Right renal pelvis (tissue), 4 donors: ENCODE measurements around the gene MRE11. TPM values are rescaled to one million over a fixed set of nuclear protein-coding genes. Genes with fewer than 3 reads are reported as not detected.

Source experiments
- DNase-seq, 4 donors: peaks; one replicate each; pipeline ENCODE4 v3.0.0-alpha.2; 2013; ENCODE audit warnings: low read depth in 4 of 4, low spot score in 3 of 4, missing footprints in 1 of 4
- polyA plus RNA-seq, 4 donors: library from polyadenylated mRNA; unstranded; fragments of 120-200 nt; gene quantifications; one replicate each; pipeline ENCODE4 v1.2.1, GENCODE V29; 2013; ENCODE audit not compliant: insufficient read length in 4 of 4

MRE11 gene
- polyA plus RNA-seq, result 10 to 100 TPM; 22.4 to 30.0 (median 27.6) TPM

- peak; percentile 94 to 97 (median 96) for DNase-seq
Measured at GRCh38 chr11:94493281-94494125, at the start of gene MRE11, which contains the start of gene ANKRD49. Gene MRE11 (minus strand): TSS chr11:94493844. CDS start chr11:94492801, 1,043 bp downstream. Gene ANKRD49 (plus strand): TSS chr11:94493984. CDS start chr11:94496694, 2,710 bp downstream.

GRCh38 chr11:94539420-94539819 is 45.8 kb upstream of the MRE11 start:
- no peak for DNase-seq

DNA sequence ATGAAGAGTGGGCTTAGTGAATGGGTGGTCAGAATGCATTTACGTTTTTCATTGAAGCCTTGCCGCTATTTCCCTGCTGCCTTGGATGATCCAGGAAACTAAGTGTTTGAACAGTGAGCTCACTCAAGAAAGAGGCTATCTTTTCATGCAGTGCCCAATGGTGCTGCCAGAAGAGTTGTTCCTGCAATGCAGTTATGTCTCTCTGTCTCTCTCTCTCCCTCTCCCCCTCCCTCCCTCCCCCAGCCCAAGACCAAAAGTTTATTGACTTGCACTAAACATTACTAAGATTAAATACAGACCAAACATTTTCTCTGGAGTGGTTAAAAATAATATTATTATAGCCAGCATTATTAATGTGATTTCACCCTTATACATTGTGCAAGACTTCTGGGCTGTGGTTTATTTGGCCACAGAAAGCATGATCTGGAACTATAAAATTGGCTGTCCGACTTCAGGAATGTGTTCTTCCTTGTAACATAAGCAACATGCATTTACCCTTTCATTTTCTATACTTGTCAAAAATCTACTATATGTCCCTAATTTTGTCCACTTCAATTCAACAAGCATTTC is 43.5 kb upstream of the MRE11 start:
- DNase-seq, result no peak

DNA sequence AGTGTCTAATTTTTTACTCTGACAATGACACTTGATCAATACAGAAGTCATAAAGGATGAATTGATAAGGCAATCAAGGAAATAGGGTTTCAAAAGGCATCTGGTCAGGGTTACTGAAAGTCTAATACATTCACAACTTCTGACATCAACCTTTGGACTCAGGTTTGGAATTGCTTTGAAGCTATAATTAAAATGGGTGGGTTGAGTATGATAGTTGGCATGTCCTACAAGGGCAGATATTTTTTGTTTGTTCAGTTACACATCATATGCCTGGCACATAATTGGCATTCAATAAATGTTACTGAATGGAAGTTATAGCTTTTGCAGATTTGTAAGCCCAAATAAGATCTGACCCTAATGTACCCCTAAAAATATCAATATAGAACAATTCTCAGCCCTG is 42.7 kb upstream of the MRE11 start:
- DNase-seq, result no peak

DNA sequence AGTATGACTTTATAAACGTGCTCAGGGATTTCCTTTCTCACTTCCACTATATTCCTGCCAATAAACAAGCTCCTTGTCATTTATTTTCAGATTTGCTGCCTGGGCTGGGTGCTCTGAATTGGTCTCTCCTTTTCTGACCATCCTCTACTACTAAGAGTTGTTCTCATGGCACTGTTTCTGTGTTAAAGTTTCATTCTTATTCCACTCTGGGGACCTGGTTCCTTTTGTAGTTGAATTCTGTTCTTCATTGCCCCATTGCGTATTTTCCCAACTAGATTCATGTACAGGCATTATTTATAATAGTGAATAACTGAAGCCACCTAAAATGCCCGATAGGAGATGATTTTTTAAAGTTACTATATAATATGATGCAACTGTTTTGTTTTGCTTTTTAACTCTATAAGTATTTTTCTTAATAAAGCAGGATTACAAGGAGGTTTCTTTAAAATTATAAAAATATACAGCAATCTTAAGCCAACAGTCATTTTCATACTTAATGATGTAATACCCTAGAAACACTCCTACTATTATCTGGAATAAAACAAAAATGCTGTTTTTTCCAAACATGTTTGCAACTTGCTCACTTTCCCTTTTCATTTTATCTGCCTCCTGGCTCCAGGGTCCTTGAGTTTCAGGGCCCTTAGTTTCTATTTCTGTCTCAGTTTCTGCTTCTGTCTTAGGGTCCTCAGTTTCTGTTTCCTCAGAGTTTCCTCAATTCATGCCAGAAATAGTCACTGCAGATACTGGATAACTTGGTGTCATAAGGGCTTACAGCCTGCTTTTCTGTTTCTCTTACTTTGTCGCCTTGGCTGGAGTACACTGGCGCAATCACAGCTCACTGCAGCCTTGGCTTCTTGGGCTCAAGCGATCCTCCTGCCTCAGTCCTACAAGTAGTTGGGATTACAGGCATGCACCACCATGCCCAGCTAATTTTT is 40.3 kb upstream of the MRE11 start:
- no peak for DNase-seq

- no peak for DNase-seq
Measured at GRCh38 chr11:94533206-94533605, 39.6 kb upstream of the MRE11 start.

DNA sequence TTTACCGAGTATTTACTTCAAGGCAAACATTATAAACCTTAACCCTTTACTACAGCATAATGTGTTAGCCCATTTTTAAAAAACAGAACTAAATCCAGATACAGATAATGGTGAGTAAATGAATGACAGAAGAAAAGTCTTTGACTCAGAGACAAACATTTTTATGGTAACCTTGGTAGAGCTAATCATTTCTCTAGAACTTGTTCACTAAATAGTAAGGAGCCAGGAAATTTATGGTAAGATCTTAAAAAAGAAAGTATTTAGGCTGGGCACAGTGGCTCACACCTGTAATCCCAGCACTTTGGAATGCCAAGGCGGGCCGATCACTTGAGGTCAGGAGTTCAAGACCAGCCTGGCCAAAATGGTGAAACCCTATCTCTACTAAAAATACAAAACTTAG is 38.6 kb upstream of the MRE11 start:
- DNase-seq, result no peak

DNA sequence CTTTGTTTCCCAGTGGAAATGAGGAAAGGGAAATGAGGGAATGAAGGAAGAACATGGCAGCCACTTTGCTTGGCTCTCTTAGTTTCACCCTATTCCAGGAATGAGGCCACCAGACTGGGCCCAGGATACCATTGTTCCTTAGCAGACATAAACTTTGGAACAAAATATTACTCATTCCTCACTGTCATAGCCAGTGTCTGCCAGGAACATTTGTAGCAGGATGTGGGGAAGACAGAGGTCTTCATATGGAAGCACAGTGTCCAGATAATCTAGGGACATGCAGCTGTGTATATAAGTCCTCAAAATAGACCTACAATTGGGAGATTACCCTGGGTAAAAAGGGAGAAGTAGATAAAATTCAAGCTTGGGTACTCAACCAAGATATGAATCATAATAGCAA is 34.9 kb upstream of the MRE11 start:
- DNase-seq, result no peak

- DNase-seq, result no peak
Measured at GRCh38 chr11:94526645-94527438, 33.2 kb upstream of the MRE11 start.

GRCh38 chr11:94525546-94526324 is 32.1 kb upstream of the MRE11 start:
- DNase-seq, result peak in 3 of 4 donors; percentile 60 to 71 (median 65)

GRCh38 chr11:94524341-94524740 is 30.7 kb upstream of the MRE11 start:
- DNase-seq, result no peak

DNA sequence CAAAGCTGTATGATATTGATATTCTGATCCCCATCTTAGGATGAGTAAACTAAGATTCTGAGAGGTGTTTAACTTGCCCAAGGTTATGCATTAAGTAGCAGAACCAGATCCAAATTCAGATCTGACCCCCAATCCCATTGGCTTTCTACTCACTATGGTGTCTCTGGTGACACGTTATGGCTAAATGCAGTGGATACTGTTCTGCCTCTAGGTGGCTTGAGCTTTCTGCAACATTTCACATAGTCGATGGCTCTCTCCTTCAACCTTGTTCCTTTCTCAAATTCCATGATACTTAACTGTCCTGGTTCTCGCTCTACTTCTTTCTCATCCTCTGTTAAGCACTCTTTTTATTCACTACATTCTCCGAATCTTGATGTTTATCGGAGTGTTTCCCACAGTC is 28.0 kb upstream of the MRE11 start:
- no peak for DNase-seq

- peak in 1 of 4 donors; percentile 23 for DNase-seq
Measured at GRCh38 chr11:94519478-94520084, 25.9 kb upstream of the MRE11 start.

DNA sequence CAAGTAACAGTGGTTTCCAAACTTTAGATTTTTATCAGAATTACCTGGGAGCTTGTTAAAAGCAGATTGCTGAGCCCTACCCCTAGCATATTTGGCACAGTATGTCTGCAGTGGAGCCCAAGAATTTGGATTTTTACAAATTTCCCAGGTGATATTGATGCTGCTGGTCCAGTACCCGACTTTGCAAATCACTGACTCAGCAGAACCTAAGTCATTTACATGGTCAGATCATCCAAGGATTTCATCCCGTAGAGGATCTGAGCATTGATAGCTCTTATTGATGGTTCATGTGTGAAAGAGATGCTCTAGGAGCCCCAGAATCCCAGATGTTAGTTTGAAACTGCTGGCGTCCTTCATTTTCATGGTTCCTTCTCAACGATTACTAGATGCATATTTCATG is 24.7 kb upstream of the MRE11 start:
- DNase-seq, result no peak

- no peak for DNase-seq
Measured at GRCh38 chr11:94516725-94517124, 23.1 kb upstream of the MRE11 start.

DNA sequence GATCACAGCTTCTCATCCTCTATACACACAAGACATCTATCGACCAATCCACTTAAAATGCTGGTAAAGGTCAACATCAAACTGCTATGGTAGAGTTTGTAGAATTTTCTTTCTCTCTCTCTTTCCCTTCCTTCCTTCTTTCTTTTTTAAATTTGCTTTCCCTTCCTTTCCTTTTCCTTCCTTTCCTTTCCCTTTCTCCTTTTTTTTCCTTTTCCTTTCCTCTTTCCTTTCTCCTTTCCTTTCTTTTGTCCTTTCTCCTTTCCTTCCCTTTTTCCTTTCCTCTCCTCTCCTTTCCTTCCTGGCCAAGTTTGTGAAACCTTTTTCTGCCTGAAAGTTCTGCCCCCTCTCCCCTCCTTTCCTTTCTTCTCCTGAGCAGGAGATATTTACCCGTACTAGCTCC is 21.8 kb upstream of the MRE11 start:
- DNase-seq, result no peak

- DNase-seq, result no peak
Measured at GRCh38 chr11:94513091-94513490, 19.4 kb upstream of the MRE11 start.

DNA sequence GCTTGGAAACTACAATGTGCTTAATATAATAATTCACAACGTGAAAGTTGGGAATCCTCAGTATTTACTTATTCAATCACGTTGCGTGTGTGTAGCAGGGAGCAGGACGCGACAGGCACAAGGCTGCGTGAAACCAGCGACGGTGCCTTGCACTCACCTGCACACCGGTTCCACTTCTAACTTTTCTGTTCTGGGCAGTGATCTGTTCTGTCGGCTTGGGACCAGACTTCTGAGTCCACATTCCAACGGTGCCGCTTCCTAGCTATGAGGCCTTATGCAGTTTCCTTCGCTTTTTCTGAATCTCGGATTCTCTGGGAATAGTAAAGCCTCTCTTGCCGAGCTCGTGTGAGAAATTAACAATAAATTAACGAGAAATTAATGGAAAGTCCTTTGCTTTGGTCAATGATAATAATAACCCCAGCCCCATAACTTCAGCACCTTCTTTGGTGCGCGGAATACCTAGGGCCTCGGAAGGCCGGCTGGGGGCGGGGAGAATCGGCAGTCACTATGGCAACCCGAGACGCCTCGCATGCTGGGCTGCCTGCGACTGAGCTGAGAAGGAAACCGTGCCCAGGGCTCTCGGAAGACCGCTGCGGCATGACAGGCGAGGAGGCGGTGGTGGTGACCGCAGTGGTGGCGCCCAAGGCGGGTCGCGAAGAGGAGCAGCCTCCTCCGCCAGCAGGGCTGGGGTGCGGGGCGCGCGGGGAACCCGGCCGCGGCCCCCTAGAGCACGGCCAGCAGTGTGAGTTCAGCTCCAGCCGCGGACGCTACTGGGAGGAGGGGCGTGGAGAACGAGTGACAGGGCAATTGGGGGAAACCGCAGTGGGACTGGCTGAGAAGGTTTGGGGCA is 18.5 kb upstream of the MRE11 start, which contains the start of gene C11orf97:
TSS of gene C11orf97 (plus strand) at position 530 of the 850 bp plus-strand sequence. CDS start at position 598, 68 bp downstream.
- peak in 1 of 4 donors; percentile 51 for DNase-seq
